ENCODE measurements around the gene SMIM13. TPM values are rescaled to one million over a fixed set of nuclear protein-coding genes. Genes with fewer than 3 reads are reported as not detected.

The SMIM13 gene
- total RNA-seq, 1 experiment from 2014 or later, result 15.7 TPM

GRCh38 chr6:11185204-11185842 lies 91.7 kb downstream of the SMIM13 start:
- Histone ChIP-seq H3K4me1 (ENCODE audit: control insufficient read depth in 1 of 2, insufficient read depth in 2 of 2, low read length in 2 of 2) (no peaks in the 10 kb centered on the region), H2AFZ (ENCODE audit: low read depth, low read length, poor library complexity, severe bottlenecking) (no peak overlapping the region), H3K9ac (ENCODE audit: low read length) (no peak overlapping the region), H4K20me1 (ENCODE audit: insufficient read depth) (no peaks in the 10 kb centered on the region), H3K79me2 (ENCODE audit: insufficient read depth, low read length) (no peaks in the 10 kb centered on the region), H3K9me2 (ENCODE audit: insufficient read depth) (no peaks in the 10 kb centered on the region), H3K9me3 (ENCODE audit: control insufficient read depth in 1 of 2, insufficient read depth in 1 of 2, low read depth in 1 of 2, low read length in 2 of 2) (no peaks in the 10 kb centered on the region), H3K4me3 (replicated peaks in 1 of 2; ENCODE audit: low read depth in 1 of 2, low read length in 2 of 2) (no peak overlapping the region), H3K27ac (ENCODE audit: low read depth, low read length) (no peak overlapping the region), H3K36me3 (ENCODE audit: control insufficient read depth in 1 of 2, insufficient read depth in 2 of 2, low read length in 2 of 2) (no peaks in the 10 kb centered on the region), H3K4me2 (ENCODE audit: low read length) (no peak overlapping the region), H3K27me3 (ENCODE audit: insufficient read depth, low read length) (no peaks in the 10 kb centered on the region)
- BruUV-seq (replicated peaks), result no TSS peak
- ATAC-seq, result no peak
- ChIA-PET RAD21 (ENCODE audit: low non-redundant PET in 1 of 2, low total read pairs in 2 of 2, uncharacterized antibody in 2 of 2, unreplicated experiment in 2 of 2) (no interaction called here), CTCF (no interaction called here), POLR2A (no interaction called here)
- no peak for DNase-seq (ENCODE audit: low read depth, low spot score)
- TF ChIP-seq ZNF274 (IDR thresholded peaks at IDR 0.05; ENCODE audit: low read depth, low read length) (no peak), RAD21 (IDR thresholded peaks at IDR 0.05; ENCODE audit: low read depth) (no peak), CBX3 (IDR thresholded peaks at IDR 0.05; ENCODE audit: low read depth) (no peak), POLR2AphosphoS5 (IDR thresholded peaks at IDR 0.05; ENCODE audit: low read depth, low read length) (no peak), SP1 (IDR thresholded peaks at IDR 0.05; ENCODE audit: low read depth) (no peak), ZFX (IDR thresholded peaks at IDR 0.05) (no peak), ELF1 (IDR thresholded peaks at IDR 0.05; ENCODE audit: borderline replicate concordance, low read depth) (no peak), MAX (IDR thresholded peaks at IDR 0.05) (no peak), CTCF (IDR thresholded peaks at IDR 0.05 in 2 of 3, conservative IDR thresholded peaks at IDR 0.05 in 1 of 3; ENCODE audit: borderline replicate concordance in 1 of 3, insufficient read depth in 1 of 3, low read depth in 2 of 3, low read length in 2 of 3) (no peak), CEBPB (IDR thresholded peaks at IDR 0.05; ENCODE audit: low read depth) (no peak), TCF7L2 (IDR thresholded peaks at IDR 0.05; ENCODE audit: borderline replicate concordance, extremely low read depth, insufficient read depth, insufficient read length) (no peak), EGR1 (IDR thresholded peaks at IDR 0.05; ENCODE audit: low read depth) (no peak), ATF3 (IDR thresholded peaks at IDR 0.05) (no peak), JUND (IDR thresholded peaks at IDR 0.05) (no peak), SIN3A (IDR thresholded peaks at IDR 0.05; ENCODE audit: low read depth) (no peak), EZH2phosphoT487 (IDR thresholded peaks at IDR 0.05; ENCODE audit: borderline replicate concordance) (no peak), POLR2A (IDR thresholded peaks at IDR 0.05; ENCODE audit: borderline replicate concordance, extremely low read depth, insufficient read depth, insufficient read length) (no peak), YY1 (IDR thresholded peaks at IDR 0.05; ENCODE audit: extremely low read depth, insufficient replicate concordance, low read depth, low read length) (no peak)
- intact Hi-C loops (cut with micrococcal nuclease), result no loop called here

Data from HCT116 (cell line).